22Rv1 (cell line): ENCODE results near the gene GAREM2.

Experiments used
- ZFX ChIP-seq: fragments of 450-650 bp; IDR thresholded peaks from 2 replicates; pipeline ENCODE4 v1.6.1; 2017; ENCODE audit warnings: antibody characterized with exemption, borderline replicate concordance
- TF ChIP-seq, protein P1 (sequence below): fragments of 450-650 bp; IDR thresholded peaks from 2 replicates; pipeline ENCODE4 v1.5.1; 2017; ENCODE audit warnings: mild to moderate bottlenecking

DNA sequence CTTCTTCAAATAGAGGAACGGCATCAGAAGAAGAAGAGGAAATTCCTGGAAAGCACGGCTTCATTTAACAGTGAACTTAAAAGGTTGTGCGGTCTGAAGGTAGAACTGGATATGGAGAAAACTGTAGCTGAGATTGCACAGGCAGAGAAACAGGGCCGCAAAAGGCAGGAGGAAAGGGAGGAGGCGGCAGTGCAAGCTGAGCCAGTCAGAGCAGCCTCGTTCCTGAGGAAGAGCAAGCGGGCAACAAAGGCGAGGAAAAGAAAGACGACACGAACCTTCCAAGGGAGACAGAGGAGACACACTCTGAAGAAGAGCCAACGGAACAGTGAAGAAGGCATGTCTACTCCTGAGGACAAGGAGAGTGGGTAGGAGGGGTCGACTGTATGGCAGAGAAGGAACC, 22.6 kb upstream of the GAREM2 start:
- no peak for TF ChIP-seq ZFX
- TF ChIP-seq, protein P1, sequence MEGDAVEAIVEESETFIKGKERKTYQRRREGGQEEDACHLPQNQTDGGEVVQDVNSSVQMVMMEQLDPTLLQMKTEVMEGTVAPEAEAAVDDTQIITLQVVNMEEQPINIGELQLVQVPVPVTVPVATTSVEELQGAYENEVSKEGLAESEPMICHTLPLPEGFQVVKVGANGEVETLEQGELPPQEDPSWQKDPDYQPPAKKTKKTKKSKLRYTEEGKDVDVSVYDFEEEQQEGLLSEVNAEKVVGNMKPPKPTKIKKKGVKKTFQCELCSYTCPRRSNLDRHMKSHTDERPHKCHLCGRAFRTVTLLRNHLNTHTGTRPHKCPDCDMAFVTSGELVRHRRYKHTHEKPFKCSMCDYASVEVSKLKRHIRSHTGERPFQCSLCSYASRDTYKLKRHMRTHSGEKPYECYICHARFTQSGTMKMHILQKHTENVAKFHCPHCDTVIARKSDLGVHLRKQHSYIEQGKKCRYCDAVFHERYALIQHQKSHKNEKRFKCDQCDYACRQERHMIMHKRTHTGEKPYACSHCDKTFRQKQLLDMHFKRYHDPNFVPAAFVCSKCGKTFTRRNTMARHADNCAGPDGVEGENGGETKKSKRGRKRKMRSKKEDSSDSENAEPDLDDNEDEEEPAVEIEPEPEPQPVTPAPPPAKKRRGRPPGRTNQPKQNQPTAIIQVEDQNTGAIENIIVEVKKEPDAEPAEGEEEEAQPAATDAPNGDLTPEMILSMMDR = no peak
